Fibroblast of skin of scalp (primary cell): ENCODE measurements around the gene NAP1L5.
A peak's percentile ranks its signal among the peaks of the same experiment; 100 is the strongest.

Source experiments
- DNase-seq: peaks from one replicate; pipeline ENCODE4 v3.0.0-alpha.2; 2013

NAP1L5 gene

GRCh38 chr4:88722276-88722780, 24.7 kb upstream of the NAP1L5 start:
- no peak for DNase-seq

GRCh38 chr4:88720451-88721428, 23.1 kb upstream of the NAP1L5 start:
- no peak for DNase-seq

- no peak for DNase-seq
Measured at GRCh38 chr4:88719381-88719780, 21.8 kb upstream of the NAP1L5 start.

- no peak for DNase-seq
Measured at GRCh38 chr4:88718098-88718497, 20.5 kb upstream of the NAP1L5 start.

GRCh38 chr4:88713782-88714181, 16.2 kb upstream of the NAP1L5 start:
- no peak for DNase-seq

GRCh38 chr4:88709989-88710388, 12.4 kb upstream of the NAP1L5 start:
- no peak for DNase-seq

- DNase-seq = peak; percentile 69
Measured at GRCh38 chr4:88706574-88706973, 8.9 kb upstream of the NAP1L5 start.

GRCh38 chr4:88705805-88706492, 8.3 kb upstream of the NAP1L5 start:
- peak; percentile 42 for DNase-seq

GRCh38 chr4:88705223-88705622, 7.6 kb upstream of the NAP1L5 start:
- DNase-seq = no peak

GRCh38 chr4:88702782-88703181, 5.2 kb upstream of the NAP1L5 start:
- no peak for DNase-seq

GRCh38 chr4:88698519-88698918, 890 bp upstream of the NAP1L5 start:
- no peak for DNase-seq

- peak; percentile 18 for DNase-seq
Measured at GRCh38 chr4:88697141-88697540, 488 bp downstream of the NAP1L5 start.

- DNase-seq = no peak
Measured at GRCh38 chr4:88696630-88697029, 999 bp downstream of the NAP1L5 start.

- DNase-seq = no peak
Measured at GRCh38 chr4:88693792-88694191, 3.8 kb downstream of the NAP1L5 start.

- peak; percentile 19 for DNase-seq
Measured at GRCh38 chr4:88690355-88690754, 7.3 kb downstream of the NAP1L5 start.

GRCh38 chr4:88681209-88681608, 16.4 kb downstream of the NAP1L5 start:
- DNase-seq = no peak

- DNase-seq = no peak
Measured at GRCh38 chr4:88675543-88675942, 22.1 kb downstream of the NAP1L5 start.

GRCh38 chr4:88674979-88675378, 22.6 kb downstream of the NAP1L5 start:
- no peak for DNase-seq

GRCh38 chr4:88674565-88674964, 23.1 kb downstream of the NAP1L5 start:
- no peak for DNase-seq

- DNase-seq = no peak
Measured at GRCh38 chr4:88673886-88674285, 23.7 kb downstream of the NAP1L5 start.

GRCh38 chr4:88672987-88673386, 24.6 kb downstream of the NAP1L5 start:
- DNase-seq = peak; percentile 38

GRCh38 chr4:88661739-88662138, 35.9 kb downstream of the NAP1L5 start:
- peak; percentile 78 for DNase-seq

GRCh38 chr4:88660446-88661294, 37.0 kb downstream of the NAP1L5 start:
- DNase-seq = peak; percentile 29
